T47D (cell line): Measurements from ENCODE around the gene ERC1.
"Not testable (repeated sequence)": the region's sequence is repeated elsewhere in the genome, so short reads cannot be mapped to it uniquely, and the experiment has no call there.

Experiments
- DNase-seq, 2 experiments: peaks; one replicate each; pipeline versions ENCODE4 v3.0.0 to v3.0.0-alpha.2; 2011 to 2012; ENCODE audit warnings: low read depth in 1 of 2, low spot score in 1 of 2
- JUND ChIP-seq: IDR thresholded peaks from 2 replicates; pipeline ENCODE4 v1.6.1; 2012; ENCODE audit warnings: low read depth
- in situ Hi-C: cut with HindIII; loops from 2 replicates; pipeline ENCODE4 v1.10.0; 2016; ENCODE audit warnings: low sequenced_read_pairs, low pct_unique_long_range_greater_than_20kb

The ERC1 gene

DNA sequence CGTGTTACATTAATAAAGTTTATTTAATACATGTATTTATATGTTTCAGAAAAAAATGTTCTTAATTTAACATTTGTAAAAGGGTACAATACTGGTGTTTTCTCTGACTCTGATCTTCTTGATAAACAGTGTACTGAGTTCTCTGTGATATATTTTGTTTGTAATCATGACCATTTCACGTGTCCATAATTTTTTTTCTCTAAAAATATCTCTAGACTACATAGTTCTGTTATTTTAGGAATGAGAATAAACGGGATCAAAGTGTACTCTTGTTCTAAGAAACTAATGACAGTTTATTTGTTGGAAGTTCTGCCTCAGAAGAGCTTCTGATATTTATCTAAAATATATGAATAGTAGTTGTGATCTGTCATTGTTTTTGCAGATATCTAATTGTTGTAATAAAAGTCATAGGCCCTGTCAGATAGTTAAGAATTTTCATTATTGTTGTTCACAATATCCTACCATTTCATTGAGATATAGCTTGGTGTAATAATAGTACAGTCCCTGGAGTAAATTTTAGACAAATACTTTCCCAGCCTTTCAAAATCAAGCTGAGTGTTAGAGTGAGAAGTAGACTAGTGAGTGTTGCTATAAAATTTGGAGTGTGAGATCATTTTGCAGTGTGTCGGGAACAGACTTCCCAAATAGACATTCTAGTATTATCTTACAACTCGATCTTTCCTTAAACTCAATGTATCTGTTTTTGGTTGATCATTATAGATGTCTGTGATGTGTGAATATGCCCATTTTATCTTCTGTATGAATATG is 86.2 kb downstream of the ERC1 start:
- no peak for TF ChIP-seq JUND
- in situ Hi-C loops, result no loop called here
- no peak for DNase-seq

DNA sequence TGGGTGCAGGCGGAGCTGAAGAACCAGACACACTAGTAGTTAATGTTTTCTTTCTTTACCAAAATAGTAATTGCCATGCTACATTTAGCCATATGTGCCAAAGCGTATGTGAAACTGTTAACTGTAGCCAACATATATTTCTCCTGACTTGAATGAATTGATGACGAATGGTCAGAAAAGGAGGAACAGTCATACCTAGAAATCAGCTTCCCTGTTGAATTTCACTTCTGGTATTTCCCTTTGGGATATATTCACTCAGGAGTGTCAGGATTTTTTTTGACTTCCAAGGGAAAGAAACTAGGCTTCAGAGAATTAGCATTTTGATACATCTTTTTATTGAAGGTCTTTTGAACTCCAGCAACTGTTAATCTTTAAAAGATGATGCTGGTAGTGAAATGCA is 87.0 kb downstream of the ERC1 start:
- in situ Hi-C loops, result no loop called here
- DNase-seq, result no peak
- no peak for TF ChIP-seq JUND

DNA sequence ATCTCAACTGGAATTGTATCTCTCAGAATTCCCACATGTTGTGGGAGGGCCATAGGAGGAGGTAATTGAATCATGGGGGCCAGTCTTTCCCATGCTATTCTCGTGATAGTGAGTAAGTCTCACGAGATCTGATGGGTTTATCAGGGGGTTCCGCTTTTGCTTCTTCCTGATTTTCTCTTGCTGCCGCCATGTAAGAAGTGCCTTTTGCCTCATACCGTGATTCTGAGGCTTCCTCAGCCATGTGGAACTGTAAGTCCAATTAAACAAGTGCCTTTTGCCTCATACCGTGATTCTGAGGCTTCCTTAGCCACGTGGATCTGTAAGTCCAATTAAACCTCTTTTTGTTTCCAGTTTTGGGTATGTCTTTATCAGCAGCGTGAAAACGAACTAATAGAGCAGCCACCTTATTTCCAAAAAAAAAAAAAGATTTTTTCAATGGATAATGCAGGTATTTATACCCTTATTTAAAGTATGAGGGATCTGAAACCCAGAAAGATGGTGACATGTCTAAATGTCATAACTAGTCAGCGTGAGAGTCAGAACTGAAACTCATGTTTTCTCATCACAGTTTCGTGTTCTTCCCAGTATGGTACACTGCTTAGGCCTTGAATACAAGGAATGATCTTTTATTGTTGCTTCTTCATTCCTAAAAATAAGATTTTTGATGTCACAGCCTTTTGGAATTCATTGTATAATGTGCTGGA is 89.6 kb downstream of the ERC1 start:
- no peak for DNase-seq
- TF ChIP-seq JUND, result no peak

DNA sequence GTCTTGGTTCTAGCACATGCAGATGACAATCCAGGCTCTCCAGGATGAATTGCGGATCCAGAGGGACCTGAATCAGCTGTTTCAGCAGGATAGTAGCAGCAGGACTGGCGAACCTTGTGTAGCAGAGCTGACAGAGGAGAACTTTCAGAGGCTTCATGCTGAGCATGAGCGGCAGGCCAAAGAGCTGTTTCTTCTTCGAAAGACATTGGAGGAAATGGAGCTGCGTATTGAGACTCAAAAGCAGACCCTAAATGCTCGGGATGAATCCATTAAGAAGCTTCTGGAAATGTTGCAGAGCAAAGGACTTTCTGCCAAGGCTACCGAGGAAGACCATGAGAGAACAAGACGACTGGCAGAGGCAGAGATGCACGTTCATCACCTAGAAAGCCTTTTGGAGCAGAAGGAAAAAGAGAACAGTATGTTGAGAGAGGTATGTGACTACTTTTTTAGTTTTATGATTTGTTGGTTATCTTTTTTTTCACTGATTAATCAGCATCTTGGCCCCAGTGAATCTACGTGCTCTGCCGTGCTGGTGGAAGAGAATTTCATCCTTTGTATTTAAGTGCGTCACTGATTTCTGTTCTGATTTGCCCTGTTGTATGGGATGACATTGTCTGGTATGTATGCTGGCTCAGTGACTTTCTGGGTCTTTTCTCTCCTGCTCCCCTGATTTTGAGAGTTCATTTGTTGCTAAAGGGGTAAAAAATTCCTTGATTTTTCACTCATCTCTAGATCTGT is 92.3 kb downstream of the ERC1 start:
- in situ Hi-C loops, result no loop called here

More for the DNA sequence above, 89.6 kb downstream of the ERC1 start:
- in situ Hi-C loops, result no loop called here

DNA sequence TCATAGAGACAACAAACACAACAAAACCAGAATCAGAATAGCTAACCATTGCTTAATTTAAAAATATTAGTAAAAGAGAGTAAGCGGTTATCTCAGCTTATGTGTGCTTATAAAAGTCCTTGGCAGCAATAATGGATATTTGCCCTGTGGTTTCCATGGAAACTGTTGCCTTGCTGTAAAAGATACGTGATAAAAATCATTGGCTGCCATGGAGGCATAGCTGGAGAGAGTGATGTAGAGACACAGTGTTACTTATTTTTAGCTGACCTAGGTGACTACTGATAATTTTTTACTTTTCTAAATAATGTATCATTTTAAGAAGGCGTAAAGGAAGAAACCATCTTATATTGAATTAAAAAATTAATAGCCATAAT is 92.9 kb downstream of the ERC1 start:
- DNase-seq, result peak in 1 of 2 experiments; percentile 20
- no peak for TF ChIP-seq JUND
- in situ Hi-C loops, result no loop called here

More for the DNA sequence above, 92.3 kb downstream of the ERC1 start:
- no peak for TF ChIP-seq JUND
- DNase-seq, result no peak

DNA sequence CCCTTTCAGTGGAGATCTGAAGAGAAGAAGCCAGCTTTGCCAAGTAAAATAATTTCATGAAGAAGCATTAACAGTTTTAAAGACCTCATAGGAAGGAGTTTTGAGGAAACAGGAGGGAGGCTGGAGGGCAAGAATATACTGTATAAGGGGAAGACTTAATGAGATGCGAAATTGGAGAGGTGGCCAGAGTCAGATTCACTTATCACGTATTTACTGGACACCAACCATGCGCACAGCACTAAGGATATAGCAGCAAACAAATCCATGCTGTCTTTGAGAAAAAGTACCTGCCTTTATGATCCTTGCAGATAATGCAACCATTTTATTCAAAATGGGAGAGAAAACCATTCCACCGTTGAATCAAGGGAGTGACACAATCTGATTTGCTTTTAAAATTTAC is 100.3 kb downstream of the ERC1 start:
- DNase-seq, result no peak
- TF ChIP-seq JUND, result no peak
- in situ Hi-C loops, result no loop called here

DNA sequence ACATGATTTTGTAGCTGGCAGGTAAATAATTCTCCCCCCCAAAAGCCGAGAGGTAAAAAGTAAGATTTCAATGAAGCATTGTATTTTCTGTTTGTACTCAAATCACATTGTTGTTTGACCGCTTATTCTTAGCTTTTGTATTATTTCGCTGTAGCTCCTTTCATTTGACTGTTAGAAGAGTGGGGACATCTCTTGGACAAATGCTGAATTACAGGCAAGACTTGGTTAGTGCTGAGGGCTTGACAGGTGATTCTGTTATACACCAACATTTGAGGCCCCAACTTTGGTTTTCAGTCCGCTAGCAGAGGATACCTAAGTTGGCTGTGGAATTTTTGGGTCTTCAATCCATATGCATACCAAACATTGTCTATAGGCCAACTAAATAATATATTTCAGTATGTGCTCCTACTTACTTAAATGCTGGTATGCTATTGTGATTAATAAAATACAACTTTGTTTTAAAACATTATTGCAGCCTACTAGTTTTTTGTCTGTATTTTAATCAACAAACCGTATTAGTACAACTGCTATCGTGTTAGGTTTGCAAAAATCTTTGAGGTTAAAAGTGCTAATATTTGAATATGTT is 102.2 kb downstream of the ERC1 start:
- peak in 1 of 2 experiments; percentile 80 for DNase-seq
- in situ Hi-C loops, result no loop called here
- no peak for TF ChIP-seq JUND

DNA sequence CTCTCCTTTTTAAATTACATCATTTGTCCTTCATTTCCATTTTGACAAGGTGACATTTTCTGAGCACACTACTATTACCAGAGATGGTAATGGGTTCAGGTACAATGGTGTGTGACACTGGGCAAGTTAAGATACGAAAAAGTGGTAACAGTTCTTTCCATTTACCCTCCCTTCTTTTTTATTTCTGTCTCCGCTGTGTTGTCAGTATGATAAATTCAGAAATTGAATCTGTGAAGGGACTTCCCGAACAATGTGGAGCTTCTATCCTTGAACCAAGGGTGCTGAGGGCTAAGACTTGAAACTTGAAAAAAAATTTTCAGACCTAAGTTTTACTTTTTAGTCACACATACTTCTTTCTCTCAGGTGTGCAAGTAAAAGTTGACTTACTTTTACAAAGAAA is 103.7 kb downstream of the ERC1 start:
- in situ Hi-C loops, result no loop called here
- no peak for DNase-seq
- TF ChIP-seq JUND, result no peak

DNA sequence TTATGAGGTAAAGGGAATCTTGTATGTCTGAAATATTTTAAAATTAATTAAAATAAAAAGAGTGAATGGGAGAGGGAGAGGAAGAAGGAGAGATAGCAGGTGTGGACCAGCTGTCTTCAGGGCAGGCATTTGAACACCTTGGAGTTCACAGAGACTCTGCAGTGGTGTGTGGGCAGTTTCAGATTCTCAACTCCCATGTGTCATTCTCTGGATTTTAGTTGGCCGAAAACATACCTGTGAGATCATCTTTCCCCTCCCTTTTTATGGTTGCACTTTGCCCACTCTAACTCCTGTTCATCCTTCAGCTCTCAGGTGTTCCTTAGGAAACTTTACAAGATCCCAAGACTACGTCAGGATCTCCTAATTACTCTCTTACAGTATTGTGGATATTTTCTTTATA is 108.1 kb downstream of the ERC1 start:
- no peak for DNase-seq
- no peak for TF ChIP-seq JUND
- in situ Hi-C loops, result no loop called here

DNA sequence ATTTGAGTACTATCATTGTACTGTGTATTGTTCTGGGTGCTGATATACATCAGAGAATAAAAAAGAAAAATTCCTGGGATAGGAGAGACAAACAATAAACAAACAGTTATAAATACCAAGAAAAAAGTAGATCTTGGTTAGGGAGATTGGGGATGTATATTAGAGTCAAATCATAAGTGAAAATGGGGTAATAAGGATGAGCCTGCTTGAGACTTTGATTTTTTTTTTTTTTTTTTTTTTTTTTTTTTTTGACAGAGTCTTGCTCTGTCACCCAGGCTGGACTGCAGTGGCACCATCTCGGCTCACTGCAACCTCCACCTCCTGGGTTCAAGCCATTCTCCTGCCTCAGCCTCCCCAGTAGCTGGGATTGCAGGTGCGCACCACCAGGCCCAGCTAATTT is 108.6 kb downstream of the ERC1 start:
- DNase-seq, in situ Hi-C loops: not testable (repeated sequence)

DNA sequence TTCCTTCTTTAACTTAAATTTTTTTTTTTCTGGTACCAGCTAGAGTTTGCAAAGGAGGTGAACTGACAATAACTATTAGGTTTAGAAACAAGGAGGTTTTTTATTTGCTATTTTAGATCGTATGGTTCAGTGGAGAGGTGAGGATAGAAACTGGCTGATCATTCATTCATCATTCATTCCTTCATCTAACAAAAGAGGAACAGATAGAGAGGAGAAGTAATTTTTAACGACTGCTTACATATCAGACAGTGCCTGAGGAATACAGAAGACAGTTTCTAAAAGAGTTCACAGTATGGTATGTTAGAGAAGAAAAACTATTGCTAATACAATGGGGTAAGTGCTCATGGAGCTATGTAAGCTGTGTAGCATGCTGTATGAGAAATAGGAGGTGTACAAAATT is 111.1 kb downstream of the ERC1 start:
- no peak for TF ChIP-seq JUND
- no peak for DNase-seq
- in situ Hi-C loops, result no loop called here

DNA sequence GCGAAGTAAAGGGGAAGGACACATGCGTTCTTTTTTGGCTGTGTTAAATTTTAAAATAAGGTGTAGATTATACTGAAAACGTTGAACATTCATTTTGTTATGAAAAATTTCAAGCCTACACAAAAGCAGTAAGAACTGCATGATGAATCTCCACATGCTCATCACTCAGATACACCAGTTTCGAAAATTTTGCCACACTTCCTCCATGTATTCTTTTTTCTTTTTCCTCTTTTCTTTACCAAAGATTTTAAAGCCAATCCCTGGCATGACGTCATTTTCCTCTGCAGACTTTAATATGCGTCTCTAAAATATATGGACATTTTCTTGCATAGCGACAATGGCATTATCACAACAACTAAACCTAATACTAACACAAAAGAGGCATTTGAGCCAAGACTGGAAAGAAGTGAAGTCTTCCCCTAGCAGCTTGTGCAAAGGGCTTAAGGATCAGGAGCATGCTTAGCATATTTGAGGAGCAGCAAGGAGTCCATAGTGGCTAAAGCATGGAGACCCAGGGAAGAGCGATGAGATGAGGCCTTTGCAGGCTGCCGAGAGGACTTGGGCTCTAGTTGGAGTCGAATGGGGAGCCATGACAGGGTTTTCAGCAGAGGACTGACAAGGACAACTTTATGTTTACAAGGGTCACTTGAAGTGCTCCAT is 111.9 kb downstream of the ERC1 start:
- in situ Hi-C loops, result no loop called here
- no peak for TF ChIP-seq JUND
- DNase-seq, result no peak
